Measurements from ENCODE around the gene FAM43B.
A peak's percentile ranks its signal among the peaks of the same experiment; 100 is the strongest.

FAM43B gene

DNA sequence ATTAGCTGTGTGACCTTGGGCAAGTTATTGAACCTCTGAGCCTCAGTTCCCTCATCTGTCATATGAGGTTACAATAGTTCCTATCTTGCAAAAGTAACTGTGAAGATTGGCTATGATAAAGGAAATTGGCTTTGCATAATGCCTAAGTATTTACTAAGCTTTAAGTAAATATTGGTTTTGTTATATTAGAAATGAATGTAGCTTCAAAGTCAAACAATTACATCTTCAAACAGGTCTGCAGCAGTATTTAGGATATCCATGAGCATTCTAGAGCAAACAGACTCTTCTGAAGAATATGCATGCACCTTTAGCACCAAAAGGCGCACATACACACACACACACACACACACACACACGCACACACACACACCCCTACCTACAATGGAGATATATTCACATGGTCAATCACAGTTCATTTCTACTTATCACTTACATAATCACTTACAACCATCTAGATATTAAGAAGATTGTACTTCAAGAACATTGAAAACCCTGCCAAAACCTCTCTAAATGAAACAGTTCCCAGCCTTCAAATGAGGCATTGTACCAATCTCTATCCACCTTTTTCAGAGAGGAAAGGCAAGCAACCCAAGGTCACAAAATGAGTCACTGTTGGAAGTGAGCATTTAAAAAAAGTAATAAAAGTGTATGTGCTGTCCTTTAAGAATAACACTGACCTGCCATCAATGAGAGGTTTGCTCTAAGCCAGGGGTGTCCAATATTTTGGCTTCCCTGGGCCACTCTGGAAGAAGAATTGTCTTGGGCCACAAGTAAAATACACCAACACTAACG is 13.4 kb upstream of the FAM43B start:
- DNase-seq = no peak
- intact Hi-C loops (cut with DNase I) = no loop called here

DNA sequence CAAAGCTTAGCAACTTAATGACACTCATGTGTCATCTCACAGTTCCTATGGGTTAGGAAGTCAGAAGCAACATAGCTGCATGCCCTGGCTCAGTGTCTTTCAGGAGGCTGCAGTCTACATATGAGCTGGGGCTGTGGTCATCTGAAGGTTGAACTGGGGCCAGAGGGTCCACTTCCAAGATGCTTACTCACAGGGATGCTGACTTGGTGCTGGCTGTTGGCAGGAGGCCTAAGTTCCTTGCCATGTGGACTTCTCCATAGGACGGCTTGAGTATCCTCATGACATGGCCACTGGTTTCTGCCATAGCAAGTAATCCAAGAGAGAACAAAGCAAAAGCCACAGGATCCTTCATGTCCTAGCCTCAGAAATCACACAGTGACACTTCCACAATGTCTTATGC is 12.1 kb upstream of the FAM43B start:
- intact Hi-C loops (cut with DNase I) = no loop called here
- no peak for DNase-seq

GRCh38 chr1:20546637-20547036 is 5.7 kb upstream of the FAM43B start:
- DNase-seq = no peak
- intact Hi-C loops (cut with DNase I) = no loop called here

- intact Hi-C loops (cut with DNase I) = no loop called here
Observed at GRCh38 chr1:20551161-20551560, 1.2 kb upstream of the FAM43B start.

DNA sequence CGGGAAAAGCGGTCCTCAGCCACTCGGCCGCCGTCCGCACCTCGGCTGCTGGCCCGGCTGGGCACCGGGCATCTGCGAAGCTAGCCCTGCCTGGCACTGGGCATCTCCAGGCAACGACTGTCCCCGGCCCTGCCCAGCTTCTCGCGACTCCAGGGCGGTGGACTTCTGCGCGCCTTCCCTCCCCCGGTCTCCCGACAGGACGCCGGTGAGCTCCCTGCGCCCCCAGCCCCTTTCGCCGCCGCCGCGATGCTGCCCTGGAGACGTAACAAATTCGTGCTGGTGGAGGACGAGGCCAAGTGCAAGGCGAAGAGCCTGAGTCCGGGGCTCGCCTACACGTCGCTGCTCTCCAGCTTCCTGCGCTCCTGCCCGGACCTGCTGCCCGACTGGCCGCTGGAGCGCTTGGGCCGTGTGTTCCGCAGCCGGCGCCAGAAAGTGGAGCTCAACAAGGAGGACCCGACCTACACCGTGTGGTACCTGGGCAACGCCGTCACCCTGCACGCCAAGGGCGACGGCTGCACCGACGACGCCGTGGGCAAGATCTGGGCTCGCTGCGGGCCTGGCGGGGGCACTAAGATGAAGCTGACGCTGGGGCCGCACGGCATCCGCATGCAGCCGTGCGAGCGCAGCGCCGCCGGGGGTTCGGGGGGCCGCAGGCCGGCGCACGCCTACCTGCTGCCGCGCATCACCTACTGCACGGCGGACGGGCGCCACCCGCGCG is 514 bp downstream of the FAM43B start:
- DNase-seq = peak in 6 of 42 donors; percentile 10 to 46 (median 17)

More at GRCh38 chr1:20551161-20551560, 1.2 kb upstream of the FAM43B start:
- DNase-seq = no peak

GRCh38 chr1:20555025-20555757 is 2.8 kb downstream of the FAM43B start:
- intact Hi-C loops (cut with DNase I) = no loop called here
- peak in 24 of 42 donors; percentile 19 to 82 (median 40) for DNase-seq

More for the DNA sequence above, 514 bp downstream of the FAM43B start:
- intact Hi-C loops (cut with DNase I) = no loop called here

DNA sequence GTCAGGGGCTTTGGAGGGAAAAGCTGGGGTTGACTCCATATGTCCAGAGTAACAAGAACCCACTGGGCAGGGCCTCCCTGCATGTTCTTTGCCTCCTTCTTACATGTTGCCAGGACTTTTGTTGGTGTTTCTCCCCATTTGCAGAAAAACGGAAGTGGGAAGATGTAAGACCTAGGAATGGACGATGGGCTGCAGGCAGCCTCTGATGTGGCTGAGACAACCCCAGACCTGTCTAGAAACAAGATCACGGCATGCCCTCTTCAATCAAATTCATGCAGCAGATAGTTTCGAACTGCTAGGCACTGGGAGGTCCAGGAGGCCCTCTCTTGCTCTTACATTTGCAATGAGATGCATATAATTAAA is 3.4 kb downstream of the FAM43B start:
- intact Hi-C loops (cut with DNase I) = no loop called here
- DNase-seq = no peak

GRCh38 chr1:20558191-20558590 is 5.8 kb downstream of the FAM43B start:
- DNase-seq = no peak
- intact Hi-C loops (cut with DNase I) = no loop called here

GRCh38 chr1:20560966-20561365 is 8.6 kb downstream of the FAM43B start:
- DNase-seq = no peak
- intact Hi-C loops (cut with DNase I) = no loop called here

DNA sequence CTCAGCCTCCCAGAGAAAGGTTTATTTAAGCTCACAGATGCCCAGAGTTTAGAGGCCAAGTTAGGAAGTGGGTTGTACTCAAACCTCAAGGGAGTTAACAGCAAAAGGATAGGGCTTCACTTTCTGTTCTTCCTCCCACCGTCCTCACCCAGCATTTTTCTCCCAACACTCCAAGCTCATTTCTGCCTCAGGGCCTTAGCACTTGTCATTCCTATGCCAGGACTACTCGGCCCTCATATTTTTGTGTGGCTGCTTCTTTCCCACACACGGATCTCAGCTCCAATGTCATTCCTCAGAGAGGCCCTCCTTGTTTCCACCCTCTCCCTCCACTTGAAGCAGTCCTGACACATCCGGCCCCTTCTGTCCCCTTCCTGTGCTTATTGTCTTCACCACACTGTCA is 12.9 kb downstream of the FAM43B start:
- no peak for DNase-seq
- intact Hi-C loops (cut with DNase I) = no loop called here

DNA sequence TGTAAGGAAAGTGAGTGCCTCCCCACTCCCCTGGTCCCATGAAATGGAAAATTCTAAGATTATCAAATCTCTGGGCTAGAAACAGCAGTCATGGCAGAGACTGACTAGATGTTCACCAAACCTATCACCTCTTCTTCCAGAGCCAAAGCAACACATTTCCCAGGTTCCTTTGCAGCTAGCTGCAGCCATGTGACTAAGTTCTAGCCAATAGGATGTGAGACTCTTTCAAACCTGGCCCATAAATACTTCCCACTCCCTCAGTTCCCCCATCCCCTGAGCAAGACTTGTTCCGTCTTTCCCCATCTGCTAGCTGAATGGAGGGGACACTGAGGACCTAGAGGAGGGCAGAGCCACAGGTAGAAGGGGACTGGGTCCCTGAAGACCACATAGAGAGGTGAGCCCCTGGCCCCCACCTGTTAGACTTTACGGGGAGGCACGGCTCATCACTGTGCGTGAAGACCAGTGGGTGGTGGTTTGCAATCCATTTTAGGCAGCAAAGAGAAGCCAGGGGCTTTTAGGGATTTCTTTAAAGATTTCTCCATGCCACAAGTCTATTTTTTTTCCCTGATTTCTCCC is 17.2 kb downstream of the FAM43B start:
- intact Hi-C loops (cut with DNase I) = no loop called here
- no peak for DNase-seq

DNA sequence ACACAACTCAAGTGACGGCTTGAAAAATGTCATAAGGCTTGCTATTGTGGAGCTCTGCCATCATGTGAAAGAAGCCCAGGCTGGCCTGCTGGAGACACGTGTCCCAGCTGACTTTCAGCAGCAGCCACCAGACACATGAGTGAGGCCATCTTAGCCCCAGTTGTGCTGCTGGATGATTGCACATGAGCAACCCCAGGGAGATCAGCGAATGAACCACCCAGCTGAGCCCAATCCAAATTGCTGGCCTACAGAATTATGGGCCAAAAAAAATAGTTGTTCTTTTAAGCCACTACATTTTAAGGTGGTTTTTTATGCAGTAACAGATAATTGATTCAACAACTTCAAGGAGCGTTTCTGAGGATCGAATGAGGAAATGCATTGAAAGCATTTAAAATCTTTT is 19.1 kb downstream of the FAM43B start:
- intact Hi-C loops (cut with DNase I) = no loop called here

GRCh38 chr1:20573987-20574386 is 21.6 kb downstream of the FAM43B start:
- intact Hi-C loops (cut with DNase I) = no loop called here
- DNase-seq = no peak

More for the DNA sequence above, 19.1 kb downstream of the FAM43B start:
- DNase-seq = no peak

DNA sequence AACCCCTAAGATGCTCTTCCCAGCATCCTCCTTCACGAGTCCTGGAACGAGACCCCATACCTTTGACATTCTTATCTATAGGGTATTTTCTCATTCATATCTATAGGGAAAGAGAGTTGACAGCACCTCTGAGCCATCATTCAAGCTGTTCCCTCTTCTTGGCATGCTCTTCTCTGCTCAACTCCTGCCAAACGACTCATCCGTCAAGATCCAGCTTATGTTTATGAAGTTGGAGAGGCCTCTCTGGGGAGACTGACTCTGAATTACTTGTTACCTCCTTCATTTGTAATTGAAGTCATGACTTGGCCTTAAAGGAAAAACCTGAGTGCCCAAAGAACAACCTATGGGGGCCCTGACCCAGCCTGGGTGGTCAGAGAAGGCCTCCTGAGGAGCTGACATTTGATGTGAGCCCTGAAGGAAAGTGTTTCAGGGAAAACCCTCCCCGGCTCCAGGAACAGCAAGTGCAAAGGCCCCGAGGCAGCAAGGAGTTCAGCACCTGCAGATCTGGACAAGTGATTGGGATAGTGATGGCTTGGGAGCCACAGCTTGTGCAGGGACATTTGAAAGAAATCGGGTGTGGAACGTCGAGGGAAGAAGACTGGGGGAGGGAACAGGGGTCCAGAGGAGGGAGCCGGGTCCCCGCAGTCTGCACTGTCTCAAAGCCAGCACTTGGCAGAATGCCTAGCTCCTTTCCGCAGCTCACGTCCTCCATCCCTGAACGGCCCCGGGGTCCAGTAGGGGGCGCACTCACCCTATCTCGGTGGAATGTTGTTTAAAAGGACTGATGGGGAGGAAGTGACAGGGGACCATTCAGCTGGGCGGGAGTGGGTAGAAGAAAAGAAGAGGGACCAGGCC is 22.5 kb downstream of the FAM43B start:
- peak in 39 of 42 donors; percentile 24 to 87 (median 64) for DNase-seq
- intact Hi-C loops (cut with DNase I) = no loop called here

- DNase-seq = no peak
- intact Hi-C loops (cut with DNase I) = no loop called here
Observed at GRCh38 chr1:20575541-20576336, 23.4 kb downstream of the FAM43B start.

- DNase-seq = no peak
Observed at GRCh38 chr1:20578062-20578461, 25.7 kb downstream of the FAM43B start.

DNA sequence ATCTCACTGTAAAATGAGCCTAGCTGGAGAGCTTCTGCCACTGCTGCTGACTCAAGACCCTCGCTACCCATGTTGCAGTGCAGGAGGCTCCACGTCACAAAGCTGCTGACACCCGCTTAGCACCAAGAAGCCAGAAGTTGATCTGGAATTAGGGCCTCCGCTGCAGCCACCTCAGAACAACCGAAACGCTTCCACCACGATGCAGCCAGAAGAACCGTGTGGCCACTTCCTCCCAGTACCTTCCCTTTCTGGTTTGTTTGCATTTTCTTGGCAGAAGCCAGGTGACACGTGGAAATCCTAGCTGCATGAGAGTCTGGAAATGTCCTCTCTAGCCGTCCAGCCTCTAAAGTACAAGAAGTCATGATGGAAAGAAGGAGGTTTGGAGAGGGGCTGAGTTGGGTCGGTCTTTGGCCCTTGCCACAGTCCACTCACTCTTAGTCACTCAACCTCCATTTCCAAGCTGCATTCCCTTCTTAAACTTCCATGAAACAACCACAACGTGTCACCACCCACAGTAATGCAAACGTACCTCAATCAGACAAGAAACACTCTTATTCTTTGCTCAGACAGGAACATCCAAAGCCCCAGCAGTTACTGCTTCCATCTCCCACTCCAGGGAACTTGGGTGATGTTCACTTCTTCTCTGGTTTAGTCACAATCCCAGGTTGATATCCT is 26.5 kb downstream of the FAM43B start:
- intact Hi-C loops (cut with DNase I) = no loop called here
- no peak for DNase-seq

More at GRCh38 chr1:20578062-20578461, 25.7 kb downstream of the FAM43B start:
- intact Hi-C loops (cut with DNase I) = no loop called here

Data from head of caudate nucleus (tissue), 42 donors.